Measurements from ENCODE around the gene SAMD14. TPM values are rescaled to one million over a fixed set of nuclear protein-coding genes. Genes with fewer than 3 reads are reported as not detected.
A peak's percentile ranks its signal among the peaks of the same experiment; 100 is the strongest.

Gene SAMD14
- total and polyA plus RNA-seq, 10 of the 15 experiments (the other 5 are each of a cell fraction or from before 2014, with no cell fraction given): 0.06 to 1.7 (median 0.25) TPM; not detected in 3

GRCh38 chr17:50161023-50161910 is 31.3 kb upstream of the SAMD14 start (continued):
- TF ChIP-seq RELB (IDR thresholded peaks at IDR 0.05; ENCODE audit: low read depth) (0 out of 2 replicates have a peak, but pooled peaks have one; percentile 26), CBFB (IDR thresholded peaks at IDR 0.05; ENCODE audit: low read depth) (no peak), RUNX3 (IDR thresholded peaks at IDR 0.05; ENCODE audit: low read length) (no peak; the same call in none of the 2 replicates), HDAC6 (IDR thresholded peaks at IDR 0.05; ENCODE audit: unreplicated experiment) (no peak), NRF1 (conservative IDR thresholded peaks at IDR 0.05; ENCODE audit: low read depth, low read length) (peak; percentile 81), SRF (IDR thresholded peaks at IDR 0.05; ENCODE audit: low read depth in 2 of 2, low read length in 2 of 2) (no peak), E2F4 (IDR thresholded peaks at IDR 0.05; ENCODE audit: low read depth, low read length) (0 out of 2 replicates have a peak, but pooled peaks have one; percentile 19), ELK1 (IDR thresholded peaks at IDR 0.05; ENCODE audit: low read depth, low read length) (0 out of 2 replicates have a peak, but pooled peaks have one; percentile 28), SMARCA5 (IDR thresholded peaks at IDR 0.05) (peak; percentile 74; the same call in 1 of the 2 replicates), CTCF (IDR thresholded peaks at IDR 0.05 in 2 of 3, conservative IDR thresholded peaks at IDR 0.05 in 1 of 3; ENCODE audit: control insufficient read depth in 2 of 3, extremely low read depth in 1 of 3, insufficient read depth in 1 of 3, low read depth in 3 of 3, low read length in 3 of 3) (peak; percentile 93 to 98 (median 97)), E4F1 (IDR thresholded peaks at IDR 0.05; ENCODE audit: borderline replicate concordance, partially characterized antibody) (no peak), RCOR1 (conservative IDR thresholded peaks at IDR 0.05; ENCODE audit: low read depth, low read length) (0 out of 2 replicates have a peak, but pooled peaks have one; percentile 42), NFYA (IDR thresholded peaks at IDR 0.05; ENCODE audit: borderline replicate concordance, low read depth, low read length) (no peak), BCLAF1 (IDR thresholded peaks at IDR 0.05) (no peak), CHD2 (IDR thresholded peaks at IDR 0.05; ENCODE audit: borderline replicate concordance, low read depth, low read length) (peak; percentile 44; the same call in 1 of the 2 replicates)

All from GM12878 (cell line).